Measurements from ENCODE around the gene LCN6.

Gene LCN6

GRCh38 chr9:136720251-136720897 lies 28.0 kb downstream of the LCN6 start:
- Histone ChIP-seq H3K9me2 (replicated peaks; ENCODE audit: control insufficient read depth, low read length) (no peaks in the 10 kb centered on the region), H3K79me2 (ENCODE audit: control insufficient read depth, low read length) (peaks cover 4% of the 10 kb centered on the region), H3K27ac (ENCODE audit: low read depth, low read length) (no peak overlapping the region), H3K4me3 (ENCODE audit: low read length) (no peak overlapping the region), H3K9me3 (ENCODE audit: control insufficient read depth, insufficient read depth, low read length) (no peaks in the 10 kb centered on the region), H3F3A (ENCODE audit: control insufficient read depth, insufficient read depth) (peaks cover 32% of the 10 kb centered on the region), H3K36me3 (ENCODE audit: control insufficient read depth, low read length) (peaks cover 38% of the 10 kb centered on the region), H3K4me2 (ENCODE audit: low read length) (no peak overlapping the region), H3K4me1 (ENCODE audit: control insufficient read depth, low read length) (peaks cover 22% of the 10 kb centered on the region), H4K20me1 (ENCODE audit: control insufficient read depth, insufficient read depth, low read depth, low read length) (peaks cover under 1% of the 10 kb centered on the region; the same call in 1 of the 2 replicates), H3K27me3 (ENCODE audit: control insufficient read depth, low read length) (no peaks in the 10 kb centered on the region)
- TF ChIP-seq, protein P1, sequence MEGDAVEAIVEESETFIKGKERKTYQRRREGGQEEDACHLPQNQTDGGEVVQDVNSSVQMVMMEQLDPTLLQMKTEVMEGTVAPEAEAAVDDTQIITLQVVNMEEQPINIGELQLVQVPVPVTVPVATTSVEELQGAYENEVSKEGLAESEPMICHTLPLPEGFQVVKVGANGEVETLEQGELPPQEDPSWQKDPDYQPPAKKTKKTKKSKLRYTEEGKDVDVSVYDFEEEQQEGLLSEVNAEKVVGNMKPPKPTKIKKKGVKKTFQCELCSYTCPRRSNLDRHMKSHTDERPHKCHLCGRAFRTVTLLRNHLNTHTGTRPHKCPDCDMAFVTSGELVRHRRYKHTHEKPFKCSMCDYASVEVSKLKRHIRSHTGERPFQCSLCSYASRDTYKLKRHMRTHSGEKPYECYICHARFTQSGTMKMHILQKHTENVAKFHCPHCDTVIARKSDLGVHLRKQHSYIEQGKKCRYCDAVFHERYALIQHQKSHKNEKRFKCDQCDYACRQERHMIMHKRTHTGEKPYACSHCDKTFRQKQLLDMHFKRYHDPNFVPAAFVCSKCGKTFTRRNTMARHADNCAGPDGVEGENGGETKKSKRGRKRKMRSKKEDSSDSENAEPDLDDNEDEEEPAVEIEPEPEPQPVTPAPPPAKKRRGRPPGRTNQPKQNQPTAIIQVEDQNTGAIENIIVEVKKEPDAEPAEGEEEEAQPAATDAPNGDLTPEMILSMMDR (IDR thresholded peaks at IDR 0.05; ENCODE audit: low read depth, low read length, poor library complexity, severe bottlenecking), result no peak
- TF ChIP-seq EZH2phosphoT487 (IDR thresholded peaks at IDR 0.05; ENCODE audit: borderline replicate concordance, low read length), result no peak

DNA sequence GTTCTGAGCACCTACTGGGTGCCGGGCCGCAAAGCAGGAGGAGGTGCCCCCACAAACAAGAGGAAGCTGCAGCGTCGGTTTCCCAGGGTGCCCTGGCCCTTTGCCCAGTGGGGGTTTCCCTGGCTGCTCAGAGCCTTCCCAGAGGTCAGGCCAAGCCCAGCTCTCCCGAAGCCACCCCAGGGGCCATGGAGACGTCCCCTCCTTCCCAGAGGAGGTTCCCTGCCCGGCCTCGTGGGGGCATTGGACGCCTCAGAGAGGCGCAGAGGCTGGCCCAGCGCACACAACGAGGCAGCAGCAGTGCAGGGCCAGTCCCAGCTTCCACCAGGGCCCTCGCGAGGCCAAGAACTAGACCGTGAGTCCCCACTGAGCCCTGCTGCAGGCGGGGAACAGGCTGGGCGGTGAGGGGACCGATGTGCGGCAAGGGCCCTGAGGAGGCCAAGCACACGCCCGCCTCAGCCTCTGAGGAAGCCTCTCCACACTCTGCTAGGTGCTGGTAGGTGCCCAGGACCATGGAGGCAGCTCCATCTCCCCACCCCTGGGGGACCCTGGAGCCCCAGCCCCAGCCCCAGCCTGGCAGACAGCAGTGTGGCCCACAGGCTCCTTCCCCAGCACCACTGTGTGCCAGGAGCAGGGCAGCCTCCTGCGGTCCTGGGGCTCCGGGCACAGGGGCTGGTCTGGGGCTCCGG lies 29.0 kb downstream of the LCN6 start:
- H3F3A ChIP-seq (ENCODE audit: control insufficient read depth, insufficient read depth), result peaks cover 22% of the 10 kb centered on the region
- H3K4me2 ChIP-seq (ENCODE audit: low read length), result peak overlapping the region; percentile 59
- no peaks in the 10 kb centered on the region for H3K79me2 ChIP-seq (ENCODE audit: control insufficient read depth, low read length)
- 0 out of 2 replicates have a peak overlapping the region, but pooled peaks have one; percentile 34 for H3K4me3 ChIP-seq (ENCODE audit: low read length)
- H4K20me1 ChIP-seq (ENCODE audit: control insufficient read depth, insufficient read depth, low read depth, low read length), result no peaks in the 10 kb centered on the region
- peaks cover 27% of the 10 kb centered on the region for H3K36me3 ChIP-seq (ENCODE audit: control insufficient read depth, low read length)
- no peaks in the 10 kb centered on the region for H3K9me2 ChIP-seq (replicated peaks; ENCODE audit: control insufficient read depth, low read length)
- H3K27ac ChIP-seq (ENCODE audit: low read depth, low read length), result no peak overlapping the region; the same call in 1 of the 2 replicates
- H3K9me3 ChIP-seq (ENCODE audit: control insufficient read depth, insufficient read depth, low read length), result no peaks in the 10 kb centered on the region
- H3K27me3 ChIP-seq (ENCODE audit: control insufficient read depth, low read length), result no peaks in the 10 kb centered on the region
- TF ChIP-seq, protein P1 (IDR thresholded peaks at IDR 0.05; ENCODE audit: low read depth, low read length, poor library complexity, severe bottlenecking), result no peak
- TF ChIP-seq EZH2phosphoT487 (IDR thresholded peaks at IDR 0.05; ENCODE audit: borderline replicate concordance, low read length), result no peak
- peaks cover 31% of the 10 kb centered on the region for H3K4me1 ChIP-seq (ENCODE audit: control insufficient read depth, low read length)

DNA sequence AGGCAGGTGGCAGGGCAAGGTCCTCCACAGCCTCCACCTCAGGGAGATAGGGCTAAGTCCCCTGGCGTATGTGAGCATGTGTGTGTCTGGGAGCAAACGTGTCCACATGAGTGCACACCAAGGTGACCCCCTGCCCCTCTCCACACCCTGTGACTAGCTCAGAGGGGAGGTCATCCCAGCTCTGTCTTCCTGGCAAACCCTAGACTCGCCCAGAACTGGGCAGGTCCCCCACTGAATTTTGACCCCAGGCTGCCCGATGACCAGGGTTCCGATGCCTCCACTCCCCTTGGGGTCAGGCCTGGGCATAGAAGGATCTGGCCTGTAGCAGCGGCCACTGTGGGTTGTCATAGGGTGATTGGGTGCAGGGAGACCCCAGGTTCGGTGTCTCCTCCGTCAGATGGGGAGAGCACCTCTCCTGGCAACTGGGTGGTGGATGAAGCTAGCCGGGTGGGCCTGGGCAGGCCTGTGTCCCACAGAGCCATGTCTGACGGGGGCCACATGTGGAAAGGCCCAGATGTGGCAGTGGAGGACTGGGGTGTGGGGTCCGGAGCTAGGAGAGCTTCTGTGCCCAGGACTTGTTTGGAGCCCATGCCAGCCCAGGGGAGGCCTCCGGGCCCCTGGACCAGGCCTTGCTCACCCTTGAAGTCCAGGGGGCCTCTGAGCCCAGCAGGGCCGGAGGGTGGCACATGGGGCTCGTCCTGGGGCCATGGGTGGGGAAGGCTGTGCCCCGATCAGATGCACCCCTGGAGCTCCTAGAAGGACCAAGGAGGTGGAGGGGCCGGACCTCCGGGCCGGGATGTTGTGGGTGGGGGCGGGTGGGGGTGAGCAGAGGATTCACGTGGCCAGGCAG lies 29.8 kb downstream of the LCN6 start:
- Histone ChIP-seq H3F3A (ENCODE audit: control insufficient read depth, insufficient read depth) (peaks cover 15% of the 10 kb centered on the region), H3K4me1 (ENCODE audit: control insufficient read depth, low read length) (peaks cover 38% of the 10 kb centered on the region), H3K36me3 (ENCODE audit: control insufficient read depth, low read length) (peaks cover 19% of the 10 kb centered on the region), H3K9me2 (replicated peaks; ENCODE audit: control insufficient read depth, low read length) (no peaks in the 10 kb centered on the region), H3K27me3 (ENCODE audit: control insufficient read depth, low read length) (peaks cover under 1% of the 10 kb centered on the region; the same call in 1 of the 2 replicates), H3K9me3 (ENCODE audit: control insufficient read depth, insufficient read depth, low read length) (no peaks in the 10 kb centered on the region), H3K4me3 (ENCODE audit: low read length) (no peak overlapping the region), H3K79me2 (ENCODE audit: control insufficient read depth, low read length) (no peaks in the 10 kb centered on the region), H3K4me2 (ENCODE audit: low read length) (peak overlapping the region; percentile 2), H3K27ac (ENCODE audit: low read depth, low read length) (no peak overlapping the region), H4K20me1 (ENCODE audit: control insufficient read depth, insufficient read depth, low read depth, low read length) (no peaks in the 10 kb centered on the region)
- TF ChIP-seq EZH2phosphoT487 (IDR thresholded peaks at IDR 0.05; ENCODE audit: borderline replicate concordance, low read length), result no peak
- TF ChIP-seq, protein P1 (IDR thresholded peaks at IDR 0.05; ENCODE audit: low read depth, low read length, poor library complexity, severe bottlenecking), result no peak
